ENCODE measurements around the gene PLIN5.

PLIN5 gene

GRCh38 chr19:4534836-4535658 lies at the start of gene PLIN5:
Gene PLIN5 (minus strand): TSS chr19:4535224. CDS start chr19:4534074, 1,150 bp downstream.
- no peak for DNase-seq (ENCODE audit: low spot score)

- DNase-seq (ENCODE audit: low spot score): no peak
Observed at GRCh38 chr19:4583961-4584669, 49.1 kb upstream of the PLIN5 start.

- DNase-seq (ENCODE audit: low spot score): no peak
Observed at GRCh38 chr19:4582980-4583842, 48.2 kb upstream of the PLIN5 start.

- no peak for DNase-seq (ENCODE audit: low spot score)
Observed at GRCh38 chr19:4581666-4582553, 46.9 kb upstream of the PLIN5 start.

GRCh38 chr19:4580961-4581665 lies 46.1 kb upstream of the PLIN5 start:
- DNase-seq (ENCODE audit: low spot score): no peak

- DNase-seq (ENCODE audit: low spot score): no peak
Observed at GRCh38 chr19:4580021-4580901, 45.2 kb upstream of the PLIN5 start.

- DNase-seq (ENCODE audit: low spot score): no peak
Observed at GRCh38 chr19:4579389-4579788, 44.4 kb upstream of the PLIN5 start.

GRCh38 chr19:4578552-4579248 lies 43.7 kb upstream of the PLIN5 start:
- no peak for DNase-seq (ENCODE audit: low spot score)

GRCh38 chr19:4577020-4577782 lies 42.2 kb upstream of the PLIN5 start:
- DNase-seq (ENCODE audit: low spot score): no peak

GRCh38 chr19:4576016-4576933 lies 41.3 kb upstream of the PLIN5 start:
- DNase-seq (ENCODE audit: low spot score): no peak

GRCh38 chr19:4575267-4576015 lies 40.4 kb upstream of the PLIN5 start:
- DNase-seq (ENCODE audit: low spot score): peak; percentile 99

GRCh38 chr19:4573682-4574081 lies 38.7 kb upstream of the PLIN5 start:
- no peak for DNase-seq (ENCODE audit: low spot score)

- DNase-seq (ENCODE audit: low spot score): no peak
Observed at GRCh38 chr19:4571305-4571917, 36.4 kb upstream of the PLIN5 start.

- DNase-seq (ENCODE audit: low spot score): no peak
Observed at GRCh38 chr19:4570916-4571304, 35.9 kb upstream of the PLIN5 start.

- DNase-seq (ENCODE audit: low spot score): no peak
Observed at GRCh38 chr19:4570402-4570801, 35.4 kb upstream of the PLIN5 start.

- no peak for DNase-seq (ENCODE audit: low spot score)
Observed at GRCh38 chr19:4568886-4569285, 33.9 kb upstream of the PLIN5 start.
